Heart left ventricle (tissue), 16 donors: ENCODE measurements around the gene CROCC. TPM values are rescaled to one million over a fixed set of nuclear protein-coding genes. Genes with fewer than 3 reads are reported as not detected.

Experiments used
- ATAC-seq, 4 donors: fragments of 200-7000 bp; cut with Tn5 transposase; one replicate each; pipeline ENCODE4 v1.9.1; 2020 to 2022; ENCODE audit warnings: moderate library complexity in 4 of 4, mild to moderate bottlenecking in 3 of 4, moderate number of reproducible peaks in 1 of 4
- DNase-seq, 5 donors: peaks; one replicate each; pipeline ENCODE4 v3.0.0-alpha.2; 2020
- H3K27ac ChIP-seq, 12 donors: fragments of 200-600 bp; sonication (generic) in 4 of 12; one replicate each; pipeline versions ENCODE4 v1.5.0 to v1.8.0; 2016 to 2022; ENCODE audit warnings: mild to moderate bottlenecking in 2 of 12
- H3K27me3 ChIP-seq, 9 donors: fragments of 200-600 bp; sonication (generic) in 2 of 9; one replicate each; pipeline versions ENCODE4 v1.5.1 to v1.8.0; 2016 to 2022; ENCODE audit warnings: mild to moderate bottlenecking in 3 of 9
- H3K36me3 ChIP-seq, 9 donors: fragments of 200-600 bp; sonication (generic) in 2 of 9; one replicate each; pipeline versions ENCODE4 v1.5.0 to v1.8.0; 2018 to 2022; ENCODE audit warnings: mild to moderate bottlenecking in 2 of 9
- H3K4me1 ChIP-seq, 12 donors: fragments of 200-600 bp; sonication (generic) in 4 of 12; one replicate each; pipeline versions ENCODE4 v1.5.0 to v1.8.0; 2016 to 2022; ENCODE audit warnings: mild to moderate bottlenecking in 3 of 12
- H3K4me3 ChIP-seq, 12 donors: fragments of 200-600 bp; sonication (generic) in 4 of 12; one replicate each; pipeline versions ENCODE4 v1.5.0 to v1.8.0; 2017 to 2022; ENCODE audit warnings: mild to moderate bottlenecking in 9 of 12, moderate library complexity in 4 of 12
- H3K9me3 ChIP-seq, 12 donors: fragments of 200-600 bp; sonication (generic) in 4 of 12; one replicate each; pipeline versions ENCODE4 v1.5.0 to v1.8.0; 2016 to 2022; ENCODE audit warnings: mild to moderate bottlenecking in 1 of 12
- POLR2A ChIP-seq, 2 donors: fragments of 450-650 bp; IDR thresholded peaks; one replicate each; pipeline ENCODE4 v1.6.1; 2017; ENCODE audit warnings: antibody characterized with exemption in 2 of 2, mild to moderate bottlenecking in 2 of 2, moderate library complexity in 2 of 2
- WGBS, 4 donors: extraction: QIAGEN DNeasy Blood & Tissue Kit in 2 of 4; methylation state at CpG; one replicate each; pipeline versions ENCODE4 v1.1.5 to v1.1.7; 2013 to 2018; 5-methylcytosine and 5-hydroxymethylcytosine counted together
- intact Hi-C, 10 donors: fragments of 100-400 bp; cut with DNase I; formaldehyde crosslinking; loops; one replicate each; pipeline versions ENCODE4 v1.11.1 to v1.14.2; 2022
- polyA plus RNA-seq, 2 donors: library from polyadenylated mRNA; stranded (reverse); fragments of 200-250 nt; gene quantifications; one replicate each; pipeline ENCODE4 v1.2.3, GENCODE V29; 2013
- total RNA-seq, 9 donors: library from RNA; depleted of rRNA in 2 of 9; stranded (reverse); fragments of >200 nt in 2 of 9; fragmentation: NEBNext Ultra II Directional in 3 of 9; extraction: Animal tissue kit (Norgen Biotek cat#: 25700) in 3 of 9; gene quantifications; one replicate each; pipeline versions ENCODE4 v1.1.0 to v1.2.4, GENCODE V29; 2016 to 2023
- TF ChIP-seq, protein P1 (sequence below), 12 donors: fragments of 200-600 bp; sonication (generic) in 4 of 12; IDR thresholded peaks; one replicate each; pipeline versions ENCODE4 v1.5.0 to v1.8.0; 2018 to 2022; ENCODE audit warnings: antibody characterized with exemption in 12 of 12, mild to moderate bottlenecking in 5 of 12
- donor health status: ischemic (EF 13 %, LVEDD 7.1; RV severe dilation, severe dysfunction).
- donor health status: healthy with polysubstance abuse.
- donor health status: DM: no; HTN: yes; CAD: no.
- donor health status: DM: no; HTN: no; CAD: no.
- donor health status: ischemic (EF 25% LVEDD 6.9; RV normal size, moderate dysfunction).
- donor health status: ischemic (EF 25% LVEDD 5.7; RV mildly dilated, moderate dysfunction).
- donor health status: healthy.
- donor health status: DM: yes; HTN: yes; CAD: no.
- donor health status: ischemic (EF 35%, LVEDD 5.7; RV mildly dilated, moderate dysfunction).
- donor health status: nonischemic (EF 11% LVEDD 7.7; RV severe dilation, severe dysfunction).
- donor health status: DM: yes; HTN: yes; CAD: no.
- donor health status: PGD.
- donor health status: ischemic (EF 29% LVEDD 5.4; RV normal size, mild dysfunction).
- donor health status: nonischemic (EF 23%, LVEDD 6.1; RV moderate dilation, normal function).

The CROCC gene
- total and polyA plus RNA-seq, 11 donors: 3.9 to 17.0 (median 7.6) TPM

DNA sequence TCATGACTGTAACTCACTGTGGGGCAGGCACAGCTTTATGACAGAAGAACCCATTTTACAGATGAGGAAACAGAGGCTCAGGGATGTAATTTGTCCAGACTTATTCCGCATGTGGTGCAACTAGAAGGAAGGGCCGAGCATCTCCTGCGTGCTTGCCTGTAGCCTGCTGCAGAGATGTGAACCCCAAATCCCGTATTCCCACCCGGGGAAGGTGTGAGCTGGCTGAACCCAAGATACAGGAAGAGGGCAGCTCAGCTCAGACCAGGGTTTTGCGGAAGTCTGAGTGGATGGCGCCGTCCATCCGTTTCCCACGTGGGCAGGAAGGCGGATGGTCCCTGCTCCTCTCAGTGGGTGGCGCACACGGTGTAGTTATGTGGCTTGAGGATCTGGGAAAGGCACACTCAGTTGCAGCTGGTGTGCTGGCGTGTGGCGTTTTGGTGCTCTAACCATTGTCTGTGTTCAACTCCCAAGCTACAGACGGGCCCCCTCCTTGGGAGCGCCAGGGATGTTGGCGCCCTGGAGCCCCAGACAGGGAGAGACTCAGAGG, 1.2 kb downstream of the CROCC start:
- intact Hi-C loops: loop anchor here in 1 of 10 donors (10.0 kb wide), 1 partner anchor 198 kb away; no protein-coding TSS in a partner anchor
- Histone ChIP-seq H3K9me3 (no peaks in the 10 kb centered on the region), H3K36me3 (no peaks in the 10 kb centered on the region), H3K27ac (no peak overlapping the region), H3K27me3 (no peaks in the 10 kb centered on the region), H3K4me3 (no peak overlapping the region), H3K4me1 (peaks cover 0 to 16% (median 9%) of the 10 kb centered on the region in 12 donors)
- WGBS, 4 donors: 80 to 86% (median 84%) methylated on average over 18 of the region's 18 CpGs
- TF ChIP-seq POLR2A (IDR thresholded peaks at IDR 0.05): no peak
- TF ChIP-seq, protein P1, sequence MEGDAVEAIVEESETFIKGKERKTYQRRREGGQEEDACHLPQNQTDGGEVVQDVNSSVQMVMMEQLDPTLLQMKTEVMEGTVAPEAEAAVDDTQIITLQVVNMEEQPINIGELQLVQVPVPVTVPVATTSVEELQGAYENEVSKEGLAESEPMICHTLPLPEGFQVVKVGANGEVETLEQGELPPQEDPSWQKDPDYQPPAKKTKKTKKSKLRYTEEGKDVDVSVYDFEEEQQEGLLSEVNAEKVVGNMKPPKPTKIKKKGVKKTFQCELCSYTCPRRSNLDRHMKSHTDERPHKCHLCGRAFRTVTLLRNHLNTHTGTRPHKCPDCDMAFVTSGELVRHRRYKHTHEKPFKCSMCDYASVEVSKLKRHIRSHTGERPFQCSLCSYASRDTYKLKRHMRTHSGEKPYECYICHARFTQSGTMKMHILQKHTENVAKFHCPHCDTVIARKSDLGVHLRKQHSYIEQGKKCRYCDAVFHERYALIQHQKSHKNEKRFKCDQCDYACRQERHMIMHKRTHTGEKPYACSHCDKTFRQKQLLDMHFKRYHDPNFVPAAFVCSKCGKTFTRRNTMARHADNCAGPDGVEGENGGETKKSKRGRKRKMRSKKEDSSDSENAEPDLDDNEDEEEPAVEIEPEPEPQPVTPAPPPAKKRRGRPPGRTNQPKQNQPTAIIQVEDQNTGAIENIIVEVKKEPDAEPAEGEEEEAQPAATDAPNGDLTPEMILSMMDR (IDR thresholded peaks at IDR 0.05): no peak
- ATAC-seq (no peak), DNase-seq (peak in 2 of 5 donors; percentile 18 to 63)

DNA sequence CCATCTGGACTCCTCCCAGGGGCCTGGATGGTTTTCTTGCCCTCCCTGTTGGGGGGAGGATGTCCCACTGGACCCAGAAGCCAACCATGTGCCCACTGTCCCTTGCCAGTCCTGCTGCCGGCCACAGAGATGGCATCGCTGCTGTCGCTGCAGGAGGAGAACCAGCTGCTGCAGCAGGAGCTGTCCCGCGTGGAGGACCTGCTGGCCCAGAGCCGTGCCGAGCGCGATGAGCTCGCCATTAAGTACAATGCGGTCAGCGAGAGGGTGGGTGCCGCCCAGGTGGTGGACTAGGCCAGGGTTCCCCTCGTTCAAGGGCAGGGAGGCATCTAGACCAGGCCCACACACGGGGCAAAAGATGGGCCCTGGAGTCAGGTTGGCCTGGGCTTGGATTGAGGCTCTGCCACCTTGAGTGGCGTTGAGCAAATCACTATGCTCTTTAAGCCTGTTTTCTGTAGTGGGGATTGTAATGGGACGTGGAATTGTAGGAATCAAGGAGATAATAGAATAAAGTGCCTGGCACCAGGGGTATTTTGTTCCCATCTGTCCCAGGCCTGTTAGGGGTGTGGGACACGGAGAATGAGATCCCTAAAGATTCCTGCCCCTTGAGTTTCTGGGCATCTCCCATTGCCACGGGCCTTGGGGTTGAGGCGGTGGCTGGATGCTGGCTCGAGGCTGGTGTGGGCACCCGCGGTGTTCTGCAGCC, 2.6 kb downstream of the CROCC start:
- TF ChIP-seq, protein P1 (IDR thresholded peaks at IDR 0.05): no peak
- intact Hi-C loops: loop anchor here in 1 of 10 donors (10.0 kb wide), 1 partner anchor 200 kb away; no protein-coding TSS in a partner anchor
- WGBS, 4 donors: 88 to 92% (median 90%) methylated on average over 23 of the region's 23 CpGs
- DNase-seq: peak in 1 of 5 donors; percentile 54
- no peak for ATAC-seq
- Histone ChIP-seq H3K27ac (no peak overlapping the region), H3K4me1 (peaks cover 0 to 16% (median 9%) of the 10 kb centered on the region in 12 donors), H3K4me3 (no peak overlapping the region), H3K27me3 (no peaks in the 10 kb centered on the region), H3K36me3 (no peaks in the 10 kb centered on the region), H3K9me3 (no peaks in the 10 kb centered on the region)

DNA sequence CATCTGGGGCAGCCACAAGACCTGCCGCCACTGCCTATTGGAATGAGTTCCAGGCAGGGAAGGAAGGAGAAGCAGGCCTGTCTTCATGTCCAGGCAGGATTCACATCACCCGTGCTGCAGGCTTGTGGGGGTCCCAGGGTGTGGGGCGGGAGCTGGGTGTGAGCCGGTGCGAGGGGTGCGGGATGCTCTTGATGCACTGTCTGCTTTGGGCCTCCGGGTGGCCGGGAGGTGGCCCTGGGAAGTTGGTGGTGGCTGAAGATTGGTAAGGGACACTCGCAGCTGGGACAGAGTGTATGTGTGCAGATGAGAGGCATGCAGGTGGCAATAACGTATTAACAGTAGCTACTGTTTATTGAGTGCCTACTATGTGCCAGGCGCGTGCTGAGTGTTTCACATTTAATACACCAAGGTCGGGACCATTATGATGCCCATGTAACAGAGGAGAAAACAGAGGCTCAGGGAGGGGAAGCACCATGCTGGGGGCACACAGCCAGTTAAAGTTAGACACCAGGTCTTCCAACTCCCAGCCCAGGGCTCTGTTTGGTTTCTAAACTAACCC, 3.3 kb downstream of the CROCC start:
- Histone ChIP-seq H3K9me3 (no peaks in the 10 kb centered on the region), H3K36me3 (peaks cover 0 to 5% (median 0%) of the 10 kb centered on the region in 9 donors), H3K4me3 (no peak overlapping the region), H3K27ac (no peak overlapping the region), H3K27me3 (no peaks in the 10 kb centered on the region), H3K4me1 (peaks cover 0 to 16% (median 9%) of the 10 kb centered on the region in 12 donors)
- DNase-seq (peak in 1 of 5 donors; percentile 63), ATAC-seq (no peak)
- intact Hi-C loops: loop anchor here in 1 of 10 donors (10.0 kb wide), 1 partner anchor 200 kb away; no protein-coding TSS in a partner anchor
- 93 to 94% (median 93%) methylated on average over 13 of the region's 13 CpGs for WGBS, 4 donors
- TF ChIP-seq POLR2A (IDR thresholded peaks at IDR 0.05): no peak
- TF ChIP-seq, protein P1 (IDR thresholded peaks at IDR 0.05): no peak
